GM18870 (cell line): ENCODE measurements around the gene EPN2.

Source experiments
- ATAC-seq: cut with Tn5 transposase; IDR thresholded peaks from one replicate; pipeline ENCODE4 v1.9.1; 2021; ENCODE audit warnings: moderate library complexity; ENCODE audit not compliant: unreplicated experiment

Gene EPN2

GRCh38 chr17:19238167-19238505 is 970 bp downstream of the EPN2 start:
- ATAC-seq, result no peak

- no peak for ATAC-seq
Observed at GRCh38 chr17:19239544-19239943, 2.4 kb downstream of the EPN2 start.

GRCh38 chr17:19242323-19242722 is 5.2 kb downstream of the EPN2 start:
- no peak for ATAC-seq

- no peak for ATAC-seq
Observed at GRCh38 chr17:19242926-19243325, 5.8 kb downstream of the EPN2 start.

- ATAC-seq, result no peak
Observed at GRCh38 chr17:19243838-19244237, 6.7 kb downstream of the EPN2 start.

- ATAC-seq, result no peak
Observed at GRCh38 chr17:19244357-19244756, 7.2 kb downstream of the EPN2 start.

GRCh38 chr17:19244781-19245180 is 7.6 kb downstream of the EPN2 start:
- ATAC-seq, result no peak

GRCh38 chr17:19247473-19247872 is 10.3 kb downstream of the EPN2 start:
- no peak for ATAC-seq

GRCh38 chr17:19248151-19248927 is 11.2 kb downstream of the EPN2 start:
- ATAC-seq, result no peak

GRCh38 chr17:19248928-19249574 is 11.9 kb downstream of the EPN2 start:
- ATAC-seq, result no peak

- no peak for ATAC-seq
Observed at GRCh38 chr17:19249681-19250080, 12.5 kb downstream of the EPN2 start.

GRCh38 chr17:19250421-19251173 is 13.4 kb downstream of the EPN2 start:
- ATAC-seq, result no peak

- ATAC-seq, result no peak
Observed at GRCh38 chr17:19253112-19253511, 15.9 kb downstream of the EPN2 start.

GRCh38 chr17:19254651-19255050 is 17.5 kb downstream of the EPN2 start:
- no peak for ATAC-seq

GRCh38 chr17:19255279-19255678 is 18.1 kb downstream of the EPN2 start:
- ATAC-seq, result no peak

GRCh38 chr17:19258371-19258770 is 21.2 kb downstream of the EPN2 start:
- ATAC-seq, result no peak

- ATAC-seq, result no peak
Observed at GRCh38 chr17:19260958-19261357, 23.8 kb downstream of the EPN2 start.

GRCh38 chr17:19261426-19261825 is 24.3 kb downstream of the EPN2 start:
- no peak for ATAC-seq

- no peak for ATAC-seq
Observed at GRCh38 chr17:19262650-19263631, 25.8 kb downstream of the EPN2 start.

- no peak for ATAC-seq
Observed at GRCh38 chr17:19263641-19264051, 26.5 kb downstream of the EPN2 start.

- no peak for ATAC-seq
Observed at GRCh38 chr17:19264268-19264667, 27.1 kb downstream of the EPN2 start.
